ENCODE data around the gene ADISSP. TPM values are rescaled to one million over a fixed set of nuclear protein-coding genes. Genes with fewer than 3 reads are reported as not detected.

The ADISSP gene
- total RNA-seq, 1 donor from 2014 or later: 62.9 TPM

GRCh38 chr20:3728876-3729275 lies 38.7 kb downstream of the ADISSP start:
- H3K9me3 Mint-ChIP-seq: no peaks in the 10 kb centered on the region
- H3K4me3 Mint-ChIP-seq: no peak overlapping the region
- H3K27ac Mint-ChIP-seq: no peak overlapping the region
- no peaks in the 10 kb centered on the region for H3K36me3 Mint-ChIP-seq (ENCODE audit: low read depth)
- intact Hi-C loops (cut with micrococcal nuclease): no loop called here
- peaks cover 51% of the 10 kb centered on the region for H3K27me3 Mint-ChIP-seq
- no peak for DNase-seq
- peaks cover 4% of the 10 kb centered on the region for H3K4me1 Mint-ChIP-seq

- no peaks in the 10 kb centered on the region for H3K9me3 Mint-ChIP-seq
- H3K36me3 Mint-ChIP-seq (ENCODE audit: low read depth): no peaks in the 10 kb centered on the region
- no peak overlapping the region for H3K27ac Mint-ChIP-seq
- H3K27me3 Mint-ChIP-seq: peaks cover 46% of the 10 kb centered on the region
- H3K4me3 Mint-ChIP-seq: no peak overlapping the region
- intact Hi-C loops (cut with micrococcal nuclease): no loop called here
- DNase-seq: no peak
- H3K4me1 Mint-ChIP-seq: peaks cover 4% of the 10 kb centered on the region
Measured at GRCh38 chr20:3728354-3728753, 39.2 kb downstream of the ADISSP start.

GRCh38 chr20:3727401-3728021 lies 40.0 kb downstream of the ADISSP start:
- intact Hi-C loops (cut with micrococcal nuclease): no loop called here
- no peak overlapping the region for H3K4me3 Mint-ChIP-seq
- no peaks in the 10 kb centered on the region for H3K36me3 Mint-ChIP-seq (ENCODE audit: low read depth)
- peaks cover 4% of the 10 kb centered on the region for H3K4me1 Mint-ChIP-seq
- H3K9me3 Mint-ChIP-seq: no peaks in the 10 kb centered on the region
- no peak overlapping the region for H3K27ac Mint-ChIP-seq
- no peak for DNase-seq
- peaks cover 43% of the 10 kb centered on the region for H3K27me3 Mint-ChIP-seq

DNA sequence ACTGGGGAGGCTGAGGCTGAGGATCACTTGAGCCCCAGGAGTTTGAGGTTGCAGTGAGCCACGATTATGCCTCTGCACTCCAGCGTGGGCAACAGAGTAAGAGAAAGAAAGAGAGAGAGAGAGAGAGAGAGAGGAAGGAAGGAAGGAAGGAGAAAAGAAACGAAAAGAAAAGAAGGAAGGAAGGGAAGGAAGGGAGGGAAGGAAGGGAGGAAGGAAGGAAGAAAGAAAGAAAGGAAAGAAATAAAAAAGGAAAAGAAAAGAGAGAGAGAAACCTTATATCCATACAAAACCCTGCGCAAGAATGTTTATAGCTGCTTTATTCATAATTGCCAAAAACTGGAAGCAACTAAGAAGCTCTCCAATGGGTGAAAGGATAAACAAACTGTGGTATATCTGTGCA lies 43.2 kb downstream of the ADISSP start:
- Mint-ChIP-seq H3K4me1 (peaks cover 3% of the 10 kb centered on the region), H3K9me3 (no peaks in the 10 kb centered on the region), H3K4me3 (no peak overlapping the region), H3K27ac (no peak overlapping the region), H3K36me3 (ENCODE audit: low read depth) (no peaks in the 10 kb centered on the region), H3K27me3 (peaks cover 37% of the 10 kb centered on the region)
- intact Hi-C loops (cut with micrococcal nuclease): no loop called here
- DNase-seq: no peak

DNA sequence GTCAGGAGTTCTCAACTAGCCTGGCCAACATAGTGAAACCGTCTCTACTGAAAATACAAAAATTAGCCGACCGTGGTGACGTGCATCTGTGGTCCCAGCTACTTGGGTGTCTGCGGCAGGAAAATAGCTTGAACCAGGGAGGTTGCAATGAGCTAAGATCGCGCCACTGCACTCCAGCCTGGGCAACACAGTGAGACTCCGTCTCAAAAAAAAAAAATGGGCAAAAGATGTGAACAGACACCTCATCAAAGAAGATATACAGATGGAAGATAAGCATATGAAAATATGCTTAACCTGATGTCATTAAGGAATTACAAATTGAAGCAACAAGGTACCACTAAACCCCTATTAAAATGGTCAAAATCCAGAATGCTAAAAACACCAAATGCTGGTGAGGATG lies 44.3 kb downstream of the ADISSP start:
- peaks cover 34% of the 10 kb centered on the region for H3K27me3 Mint-ChIP-seq
- peaks cover 3% of the 10 kb centered on the region for H3K4me1 Mint-ChIP-seq
- no peak overlapping the region for H3K4me3 Mint-ChIP-seq
- DNase-seq: no peak
- intact Hi-C loops (cut with micrococcal nuclease): no loop called here
- H3K9me3 Mint-ChIP-seq: no peaks in the 10 kb centered on the region
- no peaks in the 10 kb centered on the region for H3K36me3 Mint-ChIP-seq (ENCODE audit: low read depth)
- no peak overlapping the region for H3K27ac Mint-ChIP-seq

- H3K4me1 Mint-ChIP-seq: peaks cover 3% of the 10 kb centered on the region
- no peak overlapping the region for H3K27ac Mint-ChIP-seq
- intact Hi-C loops (cut with micrococcal nuclease): no loop called here
- no peaks in the 10 kb centered on the region for H3K36me3 Mint-ChIP-seq (ENCODE audit: low read depth)
- no peak for DNase-seq
- peaks cover 22% of the 10 kb centered on the region for H3K27me3 Mint-ChIP-seq
- no peak overlapping the region for H3K4me3 Mint-ChIP-seq
- no peaks in the 10 kb centered on the region for H3K9me3 Mint-ChIP-seq
Measured at GRCh38 chr20:3721912-3722311, 45.6 kb downstream of the ADISSP start.

DNA sequence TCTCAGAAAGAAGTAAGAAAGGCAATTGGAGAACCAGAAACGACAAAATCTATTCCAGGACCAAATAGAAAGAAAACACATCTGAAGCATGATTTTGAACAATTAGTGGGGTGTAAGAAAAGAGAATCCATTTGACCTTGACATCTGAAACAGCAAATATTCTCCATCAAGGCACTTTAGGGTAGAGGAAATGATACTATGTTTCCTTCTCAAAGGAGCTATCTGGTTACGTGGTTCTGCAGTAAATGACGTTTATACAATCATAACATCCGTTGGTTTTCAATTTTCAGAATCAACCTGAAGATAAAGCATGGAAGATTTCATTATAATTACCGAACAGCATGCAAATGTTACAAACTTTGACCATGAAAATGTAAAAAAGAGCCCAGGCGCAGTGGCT lies 46.9 kb downstream of the ADISSP start:
- H3K9me3 Mint-ChIP-seq: no peaks in the 10 kb centered on the region
- peaks cover 18% of the 10 kb centered on the region for H3K27me3 Mint-ChIP-seq
- no peak overlapping the region for H3K4me3 Mint-ChIP-seq
- peaks cover 3% of the 10 kb centered on the region for H3K4me1 Mint-ChIP-seq
- intact Hi-C loops (cut with micrococcal nuclease): no loop called here
- H3K36me3 Mint-ChIP-seq (ENCODE audit: low read depth): no peaks in the 10 kb centered on the region
- no peak for DNase-seq
- H3K27ac Mint-ChIP-seq: no peak overlapping the region

GRCh38 chr20:3720068-3720467 lies 47.5 kb downstream of the ADISSP start:
- DNase-seq: no peak
- intact Hi-C loops (cut with micrococcal nuclease): no loop called here
- Mint-ChIP-seq H3K27ac (no peak overlapping the region), H3K4me3 (no peak overlapping the region), H3K9me3 (no peaks in the 10 kb centered on the region), H3K27me3 (peaks cover 18% of the 10 kb centered on the region), H3K4me1 (peaks cover 3% of the 10 kb centered on the region), H3K36me3 (ENCODE audit: low read depth) (no peaks in the 10 kb centered on the region)

- Mint-ChIP-seq H3K4me1 (peaks cover 3% of the 10 kb centered on the region), H3K36me3 (ENCODE audit: low read depth) (no peaks in the 10 kb centered on the region), H3K9me3 (no peaks in the 10 kb centered on the region), H3K4me3 (no peak overlapping the region), H3K27ac (no peak overlapping the region), H3K27me3 (peaks cover 18% of the 10 kb centered on the region)
- DNase-seq: no peak
- intact Hi-C loops (cut with micrococcal nuclease): no loop called here
Measured at GRCh38 chr20:3719046-3719445, 48.5 kb downstream of the ADISSP start.

GRCh38 chr20:3716195-3716834 lies 51.2 kb downstream of the ADISSP start:
- intact Hi-C loops (cut with micrococcal nuclease): no loop called here
- Mint-ChIP-seq H3K27ac (no peak overlapping the region), H3K27me3 (peaks cover 9% of the 10 kb centered on the region), H3K36me3 (ENCODE audit: low read depth) (no peaks in the 10 kb centered on the region), H3K9me3 (no peaks in the 10 kb centered on the region), H3K4me1 (peaks cover 4% of the 10 kb centered on the region), H3K4me3 (no peak overlapping the region)
- DNase-seq: peak; percentile 69

- no peaks in the 10 kb centered on the region for H3K9me3 Mint-ChIP-seq
- intact Hi-C loops (cut with micrococcal nuclease): no loop called here
- H3K36me3 Mint-ChIP-seq (ENCODE audit: low read depth): no peaks in the 10 kb centered on the region
- H3K27me3 Mint-ChIP-seq: peaks cover under 1% of the 10 kb centered on the region
- no peak overlapping the region for H3K27ac Mint-ChIP-seq
- H3K4me1 Mint-ChIP-seq: peaks cover 3% of the 10 kb centered on the region
- DNase-seq: no peak
- H3K4me3 Mint-ChIP-seq: no peak overlapping the region
Measured at GRCh38 chr20:3714092-3714491, 53.5 kb downstream of the ADISSP start.

GRCh38 chr20:3712279-3712873 lies 55.2 kb downstream of the ADISSP start, which contains the start of gene SIGLEC1:
Gene SIGLEC1 (minus strand): TSS chr20:3712600. CDS start chr20:3707128, 5,472 bp downstream.
- peaks cover 3% of the 10 kb centered on the region for H3K4me1 Mint-ChIP-seq
- no peaks in the 10 kb centered on the region for H3K9me3 Mint-ChIP-seq
- H3K27ac Mint-ChIP-seq: no peak within 1 kb of the TSS
- DNase-seq: no peak
- H3K4me3 Mint-ChIP-seq: no peak within 1 kb of the TSS
- intact Hi-C loops (cut with micrococcal nuclease): no loop called here
- peaks cover 7% of the 10 kb centered on the region for H3K27me3 Mint-ChIP-seq
- no peaks in the 10 kb centered on the region for H3K36me3 Mint-ChIP-seq (ENCODE audit: low read depth)

GRCh38 chr20:3711484-3711941 lies 56.0 kb downstream of the ADISSP start:
- intact Hi-C loops (cut with micrococcal nuclease): loop anchor here (2.0 kb wide), 1 partner anchor 35 kb away; no protein-coding TSS in a partner anchor
- DNase-seq: no peak
- H3K36me3 Mint-ChIP-seq (ENCODE audit: low read depth): no peaks in the 10 kb centered on the region
- peaks cover 3% of the 10 kb centered on the region for H3K4me1 Mint-ChIP-seq
- H3K27ac Mint-ChIP-seq: no peak overlapping the region
- peaks cover 7% of the 10 kb centered on the region for H3K27me3 Mint-ChIP-seq
- no peaks in the 10 kb centered on the region for H3K9me3 Mint-ChIP-seq
- no peak overlapping the region for H3K4me3 Mint-ChIP-seq

GRCh38 chr20:3710703-3711483 lies 56.7 kb downstream of the ADISSP start:
- no peak overlapping the region for H3K27ac Mint-ChIP-seq
- DNase-seq: peak; percentile 93
- H3K36me3 Mint-ChIP-seq (ENCODE audit: low read depth): no peaks in the 10 kb centered on the region
- intact Hi-C loops (cut with micrococcal nuclease): loop anchor here (1.0 to 2.0 kb wide), 2 partner anchors 34 to 147 kb away; no protein-coding TSS in a partner anchor
- peaks cover 3% of the 10 kb centered on the region for H3K4me1 Mint-ChIP-seq
- H3K9me3 Mint-ChIP-seq: no peaks in the 10 kb centered on the region
- H3K4me3 Mint-ChIP-seq: no peak overlapping the region
- peaks cover 7% of the 10 kb centered on the region for H3K27me3 Mint-ChIP-seq

Measured in activated CD4-positive, alpha-beta T cell treated with anti-CD3 and anti-CD28 coated beads, Interleukin-2, amount 10 ng/mL, durations not matched to agents 24 days and 14 days (primary cell).